CD4-positive, alpha-beta T cell (primary cell): ENCODE measurements around the gene FAAH. TPM values are rescaled to one million over a fixed set of nuclear protein-coding genes. Genes with fewer than 3 reads are reported as not detected.
A peak's percentile ranks its signal among the peaks of the same experiment; 100 is the strongest.

Experiments
- ATAC-seq: fragments of 200-7000 bp; cut with Tn5 transposase; one replicate; pipeline ENCODE4 v1.10.0; 2022; ENCODE audit warnings: mild to moderate bottlenecking; ENCODE audit not compliant: poor library complexity
- CTCF ChIA-PET: fragments of 350-600 bp; sonication (Branson Sonifier 250); formaldehyde crosslinking; loops from one replicate; lab custom pipeline; 2021; ENCODE audit warnings: antibody characterized with exemption, inconsistent platforms; lab: Charles Lee
- POLR2A ChIA-PET: fragments of 350-600 bp; sonication (Branson Sonifier 250); formaldehyde crosslinking; loops from one replicate; lab custom pipeline; 2021; ENCODE audit warnings: antibody characterized with exemption, inconsistent platforms; lab: Charles Lee
- DNase-seq, 14 experiments: peaks; one replicate each; pipeline ENCODE4 v3.0.0-alpha.2; 2013 to 2020; ENCODE audit warnings: mixed read lengths in 2 of 14
- H3K27ac ChIP-seq, 2 donors: one replicate each; pipeline versions ENCODE4 v1.5.1 to v1.7.0; 2013; ENCODE audit warnings: low read length in 2 of 2, low read depth in 1 of 2, mild to moderate bottlenecking in 1 of 2
- H3K27me3 ChIP-seq, 2 experiments: 1 replicate in 1 of 2; 2 replicates in 1 of 2; pipeline versions ENCODE4 v1.6.1 to v1.7.0; 2013; ENCODE audit warnings: low read length in 2 of 2, control low read depth in 1 of 2, mild to moderate bottlenecking in 1 of 2, moderate library complexity in 1 of 2; ENCODE audit not compliant: insufficient read depth in 2 of 2, control insufficient read depth in 1 of 2
- H3K36me3 ChIP-seq: one replicate; pipeline ENCODE4 v1.6.1; 2013; ENCODE audit warnings: low read length, control low read depth; ENCODE audit not compliant: insufficient read depth
- H3K4me1 ChIP-seq: one replicate; pipeline ENCODE4 v1.6.1; 2013; ENCODE audit warnings: low read length, control low read depth; ENCODE audit not compliant: insufficient read depth
- H3K4me3 ChIP-seq: one replicate; pipeline ENCODE4 v1.5.1; 2013; ENCODE audit warnings: mild to moderate bottlenecking, low read length, moderate library complexity
- H3K9me3 ChIP-seq, 2 experiments: 1 replicate in 1 of 2; 2 replicates in 1 of 2; pipeline versions ENCODE4 v1.6.1 to v1.7.0; 2013; ENCODE audit warnings: low read length in 2 of 2, mild to moderate bottlenecking in 2 of 2, control low read depth in 1 of 2, moderate library complexity in 1 of 2; ENCODE audit not compliant: control insufficient read depth in 1 of 2, insufficient read depth in 1 of 2
- H3K27ac Mint-ChIP-seq: one replicate; pipeline ENCODE4 v1.8.0; 2020; ENCODE audit warnings: mixed read lengths
- H3K27me3 Mint-ChIP-seq: one replicate; pipeline ENCODE4 v1.8.0; 2021; ENCODE audit warnings: mixed read lengths
- H3K36me3 Mint-ChIP-seq: one replicate; pipeline ENCODE4 v1.8.0; 2021; ENCODE audit warnings: low read depth, mixed read lengths
- H3K4me1 Mint-ChIP-seq: one replicate; pipeline ENCODE4 v1.8.0; 2021; ENCODE audit warnings: low read depth, mixed read lengths
- H3K4me3 Mint-ChIP-seq: one replicate; pipeline ENCODE4 v1.8.0; 2020; ENCODE audit warnings: mild to moderate bottlenecking, mixed read lengths
- H3K9me3 Mint-ChIP-seq: one replicate; pipeline ENCODE4 v1.8.0; 2020; ENCODE audit warnings: mixed read lengths
- intact Hi-C, 2 experiments: fragments of 100-400 bp; cut with DNase I in 1 of 2; cut with micrococcal nuclease in 1 of 2; formaldehyde crosslinking; loops; one replicate each; pipeline versions ENCODE4 v1.15.1 to v1.9.0; 2023 to 2025; cut with DNase I, micrococcal nuclease
- total RNA-seq, 174 experiments: library from RNA in 2 of 174; stranded (reverse) in 2 of 174; gene quantifications; one replicate each; pipeline ENCODE4 v1.2.3 and lab custom pipeline; 2021 to 2026
- TF ChIP-seq, protein P1 (sequence below): fragments of 200-600 bp; IDR thresholded peaks from one replicate; pipeline ENCODE4 v1.8.0; 2022; ENCODE audit warnings: antibody characterized with exemption, mild to moderate bottlenecking

The FAAH gene
- total RNA-seq, 2 experiments from 2014 or later = 11.7 to 15.0 TPM

DNA sequence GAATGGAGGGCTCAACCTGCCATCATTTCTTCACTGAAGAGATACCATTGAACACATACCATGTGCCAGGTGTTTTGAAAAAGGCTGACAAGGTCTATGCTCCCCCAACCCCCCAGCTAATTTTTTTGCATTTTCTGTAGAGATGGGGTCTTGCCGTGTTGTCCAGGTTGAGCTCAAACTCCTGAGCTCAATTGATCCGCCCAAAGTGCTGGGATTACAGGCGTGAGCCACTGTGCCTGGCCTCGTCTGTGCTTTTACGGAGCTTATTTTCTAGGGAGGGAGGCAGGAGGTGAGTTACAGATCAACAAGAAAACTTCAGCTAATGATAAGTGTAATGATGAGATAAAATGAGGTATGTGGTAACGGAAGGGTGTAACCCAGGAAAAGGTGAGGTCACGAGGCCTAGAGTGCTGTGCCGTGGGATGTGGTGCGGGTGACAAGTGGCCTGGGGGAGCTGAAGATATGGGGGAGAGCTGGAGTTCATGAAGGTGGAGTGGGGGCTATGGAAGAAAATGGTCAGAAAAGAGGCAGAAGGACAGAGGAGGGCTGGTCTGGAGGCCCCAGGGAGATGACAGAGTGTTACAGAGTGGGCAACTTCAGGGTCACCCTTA lies 28.2 kb downstream of the FAAH start:
- Mint-ChIP-seq H3K9me3 (no peaks in the 10 kb centered on the region), H3K27me3 (peaks cover 17% of the 10 kb centered on the region), H3K27ac (peak overlapping the region; percentile 82), H3K4me1 (peaks cover 5% of the 10 kb centered on the region), H3K36me3 (no peaks in the 10 kb centered on the region), H3K4me3 (peak overlapping the region; percentile 78)
- TF ChIP-seq, protein P1, sequence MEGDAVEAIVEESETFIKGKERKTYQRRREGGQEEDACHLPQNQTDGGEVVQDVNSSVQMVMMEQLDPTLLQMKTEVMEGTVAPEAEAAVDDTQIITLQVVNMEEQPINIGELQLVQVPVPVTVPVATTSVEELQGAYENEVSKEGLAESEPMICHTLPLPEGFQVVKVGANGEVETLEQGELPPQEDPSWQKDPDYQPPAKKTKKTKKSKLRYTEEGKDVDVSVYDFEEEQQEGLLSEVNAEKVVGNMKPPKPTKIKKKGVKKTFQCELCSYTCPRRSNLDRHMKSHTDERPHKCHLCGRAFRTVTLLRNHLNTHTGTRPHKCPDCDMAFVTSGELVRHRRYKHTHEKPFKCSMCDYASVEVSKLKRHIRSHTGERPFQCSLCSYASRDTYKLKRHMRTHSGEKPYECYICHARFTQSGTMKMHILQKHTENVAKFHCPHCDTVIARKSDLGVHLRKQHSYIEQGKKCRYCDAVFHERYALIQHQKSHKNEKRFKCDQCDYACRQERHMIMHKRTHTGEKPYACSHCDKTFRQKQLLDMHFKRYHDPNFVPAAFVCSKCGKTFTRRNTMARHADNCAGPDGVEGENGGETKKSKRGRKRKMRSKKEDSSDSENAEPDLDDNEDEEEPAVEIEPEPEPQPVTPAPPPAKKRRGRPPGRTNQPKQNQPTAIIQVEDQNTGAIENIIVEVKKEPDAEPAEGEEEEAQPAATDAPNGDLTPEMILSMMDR = no peak
- Histone ChIP-seq H3K36me3 (no peaks in the 10 kb centered on the region), H3K27me3 (peaks cover 5 to 8% of the 10 kb centered on the region in 2 experiments), H3K4me1 (peaks cover 17% of the 10 kb centered on the region), H3K4me3 (no peak overlapping the region), H3K9me3 (peaks cover 0 to 4% of the 10 kb centered on the region in 2 experiments), H3K27ac (peak overlapping the region in 1 of 2 donors; percentile 65)
- peak; percentile 61 for ATAC-seq
- intact Hi-C loops = no loop called here
- ChIA-PET CTCF (interaction anchor here (1.8 kb wide), 1 partner anchor 25 kb away, joined by 5 read pairs; no protein-coding TSS in a partner anchor), POLR2A (interaction anchor here (0.8 to 2.0 kb wide), 3 partner anchors 9 to 119 kb away, joined by 3 to 5 read pairs (median 4); partner anchors contain the start of genes LRRC41 and UQCRH)
- DNase-seq = peak in 3 of 14 experiments; percentile 35 to 65 (median 49)

DNA sequence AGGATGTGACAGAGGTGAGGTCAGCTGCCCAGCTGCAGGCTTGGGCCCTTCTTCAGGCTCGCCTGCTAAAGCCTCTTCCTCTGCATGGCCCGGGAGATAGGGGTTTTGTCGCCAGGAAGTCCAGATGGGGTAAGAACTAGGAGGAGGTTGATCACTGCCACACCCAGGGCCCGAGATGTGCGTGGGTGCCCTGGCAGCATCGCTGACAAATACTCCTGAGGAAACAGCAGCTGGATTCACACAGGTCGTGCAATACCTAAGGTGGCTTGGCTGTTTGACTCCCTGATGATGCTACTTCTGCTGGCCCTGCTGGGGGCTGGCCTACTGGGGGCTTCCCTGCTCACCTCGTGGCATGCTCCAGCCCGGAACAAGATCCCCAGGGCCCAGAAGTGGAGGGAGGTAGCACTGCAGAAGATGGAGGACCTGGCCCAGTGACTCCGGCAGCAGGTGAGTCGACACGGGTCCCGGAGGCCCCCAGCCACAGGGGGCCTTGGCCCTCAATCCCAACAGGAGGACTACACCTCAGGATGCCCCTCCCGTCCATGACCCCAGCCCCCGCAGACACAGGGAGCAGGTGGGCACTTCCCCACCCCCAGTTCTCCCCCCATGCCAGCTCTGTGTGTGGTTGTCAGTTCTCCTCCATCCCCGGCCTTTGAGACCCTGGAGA lies 29.6 kb downstream of the FAAH start:
- H3K4me3 ChIP-seq = peak overlapping the region; percentile 45
- peak overlapping the region in 1 of 2 donors; percentile 65 for H3K27ac ChIP-seq
- Mint-ChIP-seq H3K9me3 (no peaks in the 10 kb centered on the region), H3K27me3 (peaks cover 25% of the 10 kb centered on the region), H3K36me3 (no peaks in the 10 kb centered on the region), H3K4me1 (peaks cover 5% of the 10 kb centered on the region), H3K27ac (peak overlapping the region; percentile 49), H3K4me3 (peak overlapping the region; percentile 56)
- CTCF ChIA-PET = no interaction called here
- no peak for ATAC-seq
- DNase-seq = peak in 1 of 14 experiments; percentile 36
- POLR2A ChIA-PET = interaction anchor here (2.0 kb wide), 1 partner anchor 10 kb away, joined by 5 read pairs; no protein-coding TSS in a partner anchor
- H3K36me3 ChIP-seq = no peaks in the 10 kb centered on the region
- H3K4me1 ChIP-seq = peaks cover 17% of the 10 kb centered on the region
- intact Hi-C loops = no loop called here
- peaks cover 5 to 8% of the 10 kb centered on the region in 2 experiments for H3K27me3 ChIP-seq
- H3K9me3 ChIP-seq = peaks cover 0 to 4% of the 10 kb centered on the region in 2 experiments
- TF ChIP-seq, protein P1 = no peak

DNA sequence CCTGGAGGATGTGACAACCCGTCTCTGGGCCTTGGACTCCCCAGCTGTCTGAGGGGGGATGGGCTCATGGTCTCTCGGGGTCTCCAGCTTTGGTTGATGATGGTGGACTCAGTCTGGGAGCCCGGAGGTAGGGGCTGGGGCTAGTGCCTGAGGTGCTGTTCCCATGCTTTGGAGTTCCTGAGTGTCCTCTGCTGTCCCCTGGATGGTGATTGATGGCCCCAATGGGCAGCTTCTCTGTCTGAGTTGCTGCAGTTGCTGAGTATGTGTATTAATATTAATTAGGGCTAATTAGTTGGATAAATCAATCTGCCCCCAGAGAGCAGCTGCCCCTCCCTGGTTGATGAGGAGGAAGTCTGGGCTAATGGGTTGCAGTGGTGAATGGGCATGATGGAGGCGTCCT lies 30.6 kb downstream of the FAAH start:
- H3K4me1 ChIP-seq = peaks cover 17% of the 10 kb centered on the region
- TF ChIP-seq, protein P1 = no peak
- intact Hi-C loops = no loop called here
- Mint-ChIP-seq H3K27ac (no peak overlapping the region), H3K9me3 (no peaks in the 10 kb centered on the region), H3K4me3 (peak overlapping the region; percentile 34), H3K4me1 (peaks cover 5% of the 10 kb centered on the region), H3K27me3 (peaks cover 25% of the 10 kb centered on the region), H3K36me3 (no peaks in the 10 kb centered on the region)
- peak overlapping the region; percentile 45 for H3K4me3 ChIP-seq
- H3K36me3 ChIP-seq = no peaks in the 10 kb centered on the region
- POLR2A ChIA-PET = no interaction called here
- CTCF ChIA-PET = no interaction called here
- DNase-seq (no peak), ATAC-seq (no peak)
- no peak overlapping the region for H3K27ac ChIP-seq
- peaks cover 0 to 4% of the 10 kb centered on the region in 2 experiments for H3K9me3 ChIP-seq
- peaks cover 5 to 9% of the 10 kb centered on the region in 2 experiments for H3K27me3 ChIP-seq
